AG09319 (cell line): ENCODE data around the gene DAB2IP.

Experiments used
- DNase-seq: peaks from one replicate; pipeline ENCODE4 v3.0.0-alpha.2; 2010; ENCODE audit warnings: low read depth; ENCODE audit errors: extremely low read depth
- TF ChIP-seq, protein P1 (sequence below): IDR thresholded peaks from 2 replicates; pipeline ENCODE4 v1.5.1; 2011; ENCODE audit warnings: low read depth, mild to moderate bottlenecking, inconsistent platforms, low read length, moderate library complexity

Gene DAB2IP

DNA sequence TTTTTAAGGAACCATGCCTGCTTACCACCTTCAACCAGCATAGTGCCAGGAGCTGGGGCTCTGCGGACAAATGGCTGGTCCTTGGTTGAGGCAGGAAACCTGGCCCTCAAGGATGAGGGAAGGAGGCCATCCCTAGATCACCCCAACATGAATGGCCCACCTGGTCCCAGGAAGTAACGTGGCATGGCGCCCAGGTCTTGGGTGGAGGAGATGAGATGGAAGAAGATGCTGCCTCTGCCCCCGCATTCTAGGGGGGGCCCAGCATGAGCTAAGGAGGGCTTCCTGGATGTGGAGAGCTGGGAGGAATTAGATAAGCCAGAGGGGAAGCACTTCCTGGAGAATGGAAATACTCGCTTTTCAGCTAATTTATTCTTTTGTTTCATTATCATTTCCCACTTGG lies 95.0 kb downstream of the DAB2IP start:
- DNase-seq: no peak
- TF ChIP-seq, protein P1, sequence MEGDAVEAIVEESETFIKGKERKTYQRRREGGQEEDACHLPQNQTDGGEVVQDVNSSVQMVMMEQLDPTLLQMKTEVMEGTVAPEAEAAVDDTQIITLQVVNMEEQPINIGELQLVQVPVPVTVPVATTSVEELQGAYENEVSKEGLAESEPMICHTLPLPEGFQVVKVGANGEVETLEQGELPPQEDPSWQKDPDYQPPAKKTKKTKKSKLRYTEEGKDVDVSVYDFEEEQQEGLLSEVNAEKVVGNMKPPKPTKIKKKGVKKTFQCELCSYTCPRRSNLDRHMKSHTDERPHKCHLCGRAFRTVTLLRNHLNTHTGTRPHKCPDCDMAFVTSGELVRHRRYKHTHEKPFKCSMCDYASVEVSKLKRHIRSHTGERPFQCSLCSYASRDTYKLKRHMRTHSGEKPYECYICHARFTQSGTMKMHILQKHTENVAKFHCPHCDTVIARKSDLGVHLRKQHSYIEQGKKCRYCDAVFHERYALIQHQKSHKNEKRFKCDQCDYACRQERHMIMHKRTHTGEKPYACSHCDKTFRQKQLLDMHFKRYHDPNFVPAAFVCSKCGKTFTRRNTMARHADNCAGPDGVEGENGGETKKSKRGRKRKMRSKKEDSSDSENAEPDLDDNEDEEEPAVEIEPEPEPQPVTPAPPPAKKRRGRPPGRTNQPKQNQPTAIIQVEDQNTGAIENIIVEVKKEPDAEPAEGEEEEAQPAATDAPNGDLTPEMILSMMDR: no peak

DNA sequence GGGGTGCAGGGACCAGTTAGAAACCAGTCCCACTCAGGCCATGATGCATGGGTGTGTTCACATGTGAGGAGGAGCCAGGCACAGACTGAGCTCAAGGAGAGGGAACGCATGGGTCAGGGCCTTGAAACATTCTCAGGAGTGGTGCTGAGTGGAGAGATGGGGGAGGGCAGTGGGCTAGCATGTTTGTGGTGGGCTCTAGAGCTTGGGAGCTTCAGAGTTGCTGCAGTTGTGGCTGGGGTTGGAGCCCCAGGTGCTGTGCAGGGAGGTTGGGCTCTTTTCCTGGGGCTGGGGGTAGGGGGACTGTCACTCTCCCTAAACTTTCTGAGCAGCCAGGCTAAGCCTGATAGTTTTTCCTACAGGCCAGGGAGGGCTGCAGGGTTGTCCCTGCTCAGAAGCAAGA lies 95.4 kb downstream of the DAB2IP start:
- no peak for DNase-seq
- TF ChIP-seq, protein P1: no peak

DNA sequence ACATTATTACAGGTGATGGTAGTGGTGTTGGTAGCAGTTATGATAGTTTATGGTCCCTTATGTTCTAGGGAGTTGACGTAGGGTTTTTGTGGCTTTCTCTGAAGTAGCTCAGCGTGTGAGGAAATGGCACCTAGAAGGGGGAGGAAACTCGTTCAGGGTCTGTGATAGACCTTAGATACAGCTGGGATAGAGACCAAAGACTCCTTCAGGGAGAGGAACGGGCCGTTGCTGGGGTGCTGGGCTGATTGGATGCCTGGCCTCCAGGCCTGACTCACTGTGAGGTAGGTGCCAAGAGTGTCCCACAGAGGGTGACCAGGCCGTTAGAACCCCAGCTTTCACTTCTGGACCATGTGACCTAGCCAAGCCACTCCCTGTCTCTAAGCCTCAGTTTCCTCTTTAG lies 96.6 kb downstream of the DAB2IP start:
- DNase-seq: no peak
- TF ChIP-seq, protein P1: no peak

DNA sequence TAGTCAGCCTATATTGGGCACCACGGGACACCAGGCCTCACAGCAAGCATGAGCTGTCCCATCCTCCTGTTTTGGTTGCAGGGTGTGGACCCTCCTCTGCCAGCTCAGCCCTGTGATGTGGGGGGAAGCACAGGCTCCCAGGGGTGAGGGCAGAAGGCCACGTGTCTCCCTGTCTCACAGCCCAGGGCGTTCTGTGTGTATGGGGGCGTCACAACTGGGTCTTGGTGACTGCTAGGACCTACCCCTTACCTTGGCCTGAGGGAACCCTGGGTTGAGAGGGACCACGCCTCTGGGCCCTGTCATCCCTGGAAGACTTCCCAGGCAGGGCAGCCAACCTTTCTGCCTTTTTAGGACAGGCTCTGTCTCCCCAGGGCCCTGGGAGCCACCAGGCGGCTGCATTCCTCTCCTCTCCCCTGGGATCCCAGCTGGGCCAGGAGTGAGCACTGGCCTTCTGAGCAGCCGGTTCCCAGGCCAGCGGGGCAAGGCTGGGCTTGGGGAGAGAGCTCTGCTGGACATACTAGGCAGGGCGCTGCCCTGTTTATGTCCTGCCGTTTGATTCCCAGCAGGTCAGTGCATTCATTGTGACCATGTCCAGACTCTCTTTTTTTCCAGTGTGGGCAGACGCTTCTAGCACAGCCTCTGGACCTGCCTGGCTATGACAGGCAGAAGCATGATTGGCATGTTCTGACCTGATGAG lies 97.4 kb downstream of the DAB2IP start:
- no peak for DNase-seq
- TF ChIP-seq, protein P1: no peak

DNA sequence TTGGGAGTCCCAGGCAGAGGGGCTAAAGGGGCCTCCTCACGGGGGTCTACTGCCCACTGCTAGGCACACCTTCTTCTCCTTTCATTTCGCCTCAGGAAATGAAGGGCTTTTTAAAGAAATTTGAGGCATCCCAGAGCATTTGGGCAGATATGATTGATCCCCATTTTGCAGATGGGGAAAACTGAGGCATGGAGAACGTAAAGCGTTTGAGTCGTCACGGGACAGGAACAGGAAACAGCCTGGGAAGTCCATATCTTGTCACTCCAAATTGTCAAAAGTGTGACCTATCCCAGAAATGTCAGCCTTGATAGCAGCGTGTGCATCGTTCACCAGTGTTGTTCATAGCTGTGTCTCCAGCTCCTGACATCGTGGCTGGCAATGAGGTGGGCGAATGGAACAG lies 98.2 kb downstream of the DAB2IP start:
- no peak for DNase-seq
- TF ChIP-seq, protein P1: no peak

DNA sequence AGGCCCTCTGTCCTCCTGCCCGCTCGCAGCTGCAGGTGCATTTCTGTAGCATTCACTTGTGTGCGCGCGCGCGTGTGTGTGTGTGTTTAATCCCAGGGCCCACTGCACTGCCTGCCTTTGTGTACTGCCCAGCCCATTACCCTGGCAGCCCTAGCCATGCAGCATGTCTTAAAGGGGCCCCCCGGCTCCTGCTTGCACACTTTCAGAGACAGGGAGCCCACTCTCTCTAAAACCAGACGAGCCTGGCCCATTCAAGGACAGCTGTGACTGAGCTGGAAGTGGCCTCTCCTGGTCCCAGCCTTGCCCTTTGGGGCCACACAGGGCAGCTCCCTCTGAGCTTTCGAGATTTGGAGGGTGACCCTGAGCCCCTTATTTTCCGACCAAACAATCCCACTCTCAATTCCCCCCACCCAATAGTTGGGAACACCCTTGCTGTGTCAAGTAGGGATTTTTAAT lies 98.9 kb downstream of the DAB2IP start:
- TF ChIP-seq, protein P1: no peak
- DNase-seq: no peak

DNA sequence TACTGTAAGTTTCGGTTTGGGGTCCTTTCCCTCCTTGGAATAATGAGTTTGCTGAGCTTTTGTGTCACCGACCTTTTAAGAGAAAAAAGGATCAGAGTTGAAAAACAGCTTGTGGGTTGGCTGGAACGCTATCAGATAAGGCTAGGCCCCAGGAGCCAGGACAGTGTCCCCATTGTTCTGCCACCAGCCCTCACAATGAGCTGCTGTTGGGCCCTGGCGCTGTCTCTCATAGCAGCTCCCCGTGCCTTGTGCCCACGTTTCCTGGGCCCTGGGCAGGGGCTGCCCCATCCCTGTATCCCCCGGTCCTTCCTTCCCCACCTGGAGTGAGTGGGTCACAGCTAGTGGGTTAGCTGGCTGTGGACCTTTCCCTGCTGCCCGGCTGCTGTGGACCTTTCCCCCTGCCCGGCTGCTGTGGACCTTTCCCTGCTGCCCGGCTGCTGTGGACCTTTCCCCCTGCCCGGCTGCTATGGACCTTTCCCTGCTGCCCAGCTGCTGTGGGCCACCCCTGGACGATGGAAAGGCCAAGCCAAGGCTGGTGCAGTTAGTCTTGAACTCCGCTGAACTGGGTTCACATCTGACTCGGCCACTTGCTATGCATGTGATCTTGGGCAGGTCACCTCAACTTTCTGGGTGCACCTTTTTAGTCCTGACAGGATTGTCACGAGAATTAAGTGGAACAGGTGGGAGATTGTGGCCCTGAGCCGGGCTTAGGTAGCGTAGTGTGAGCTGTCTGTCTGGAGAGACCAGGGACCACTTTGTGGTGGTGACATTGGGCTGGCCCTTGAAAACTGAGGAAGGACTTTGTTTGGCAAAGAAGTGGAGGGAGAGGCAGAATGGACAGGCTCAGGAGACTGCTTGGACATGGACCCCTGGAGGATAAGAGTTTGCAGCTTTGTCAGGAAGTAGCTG lies 99.5 kb downstream of the DAB2IP start:
- no peak for DNase-seq
- TF ChIP-seq, protein P1: no peak
